Measurements from ENCODE around the gene CDKN2B-AS1.

Gene CDKN2B-AS1

GRCh38 chr9:21982861-21983560 lies 11.6 kb upstream of the CDKN2B-AS1 start:
- DNase-seq (ENCODE audit: low read depth), result no peak

- no peak for DNase-seq (ENCODE audit: low read depth)
Observed at GRCh38 chr9:21983561-21983935, 11.0 kb upstream of the CDKN2B-AS1 start.

GRCh38 chr9:21984101-21984500 lies 10.5 kb upstream of the CDKN2B-AS1 start:
- DNase-seq (ENCODE audit: low read depth), result no peak

GRCh38 chr9:21985964-21986667 lies 8.5 kb upstream of the CDKN2B-AS1 start:
- DNase-seq (ENCODE audit: low read depth), result no peak

GRCh38 chr9:21988056-21988990 lies 6.3 kb upstream of the CDKN2B-AS1 start:
- DNase-seq (ENCODE audit: low read depth), result no peak

GRCh38 chr9:21989440-21990189 lies 5.0 kb upstream of the CDKN2B-AS1 start:
- no peak for DNase-seq (ENCODE audit: low read depth)

GRCh38 chr9:21991072-21991959 lies 3.3 kb upstream of the CDKN2B-AS1 start:
- DNase-seq (ENCODE audit: low read depth), result no peak

- DNase-seq (ENCODE audit: low read depth), result no peak
Observed at GRCh38 chr9:21993007-21993406, 1.6 kb upstream of the CDKN2B-AS1 start.

GRCh38 chr9:21993893-21994555 lies 567 bp upstream of the CDKN2B-AS1 start, which contains the start of gene CDKN2A:
CDKN2A (minus strand) TSS chr9:21994392.
- DNase-seq (ENCODE audit: low read depth), result no peak

- DNase-seq (ENCODE audit: low read depth), result no peak
Observed at GRCh38 chr9:21995006-21995665, 545 bp downstream of the CDKN2B-AS1 start.

- DNase-seq (ENCODE audit: low read depth), result no peak
Observed at GRCh38 chr9:21995666-21996398, 1.2 kb downstream of the CDKN2B-AS1 start.

- DNase-seq (ENCODE audit: low read depth), result no peak
Observed at GRCh38 chr9:21996438-21996837, 1.8 kb downstream of the CDKN2B-AS1 start.

GRCh38 chr9:21996858-21997257 lies 2.3 kb downstream of the CDKN2B-AS1 start:
- DNase-seq (ENCODE audit: low read depth), result no peak

- no peak for DNase-seq (ENCODE audit: low read depth)
Observed at GRCh38 chr9:21997480-21997879, 2.9 kb downstream of the CDKN2B-AS1 start.

GRCh38 chr9:21998026-21998425 lies 3.4 kb downstream of the CDKN2B-AS1 start:
- no peak for DNase-seq (ENCODE audit: low read depth)

GRCh38 chr9:22002038-22002437 lies 7.4 kb downstream of the CDKN2B-AS1 start:
- DNase-seq (ENCODE audit: low read depth), result no peak

- DNase-seq (ENCODE audit: low read depth), result no peak
Observed at GRCh38 chr9:22005021-22005701, 10.6 kb downstream of the CDKN2B-AS1 start.
